ENCODE results near the gene R3HDM4.
"Not testable (repeated sequence)": the region's sequence is repeated elsewhere in the genome, so short reads cannot be mapped to it uniquely, and the experiment has no call there.

R3HDM4 gene

DNA sequence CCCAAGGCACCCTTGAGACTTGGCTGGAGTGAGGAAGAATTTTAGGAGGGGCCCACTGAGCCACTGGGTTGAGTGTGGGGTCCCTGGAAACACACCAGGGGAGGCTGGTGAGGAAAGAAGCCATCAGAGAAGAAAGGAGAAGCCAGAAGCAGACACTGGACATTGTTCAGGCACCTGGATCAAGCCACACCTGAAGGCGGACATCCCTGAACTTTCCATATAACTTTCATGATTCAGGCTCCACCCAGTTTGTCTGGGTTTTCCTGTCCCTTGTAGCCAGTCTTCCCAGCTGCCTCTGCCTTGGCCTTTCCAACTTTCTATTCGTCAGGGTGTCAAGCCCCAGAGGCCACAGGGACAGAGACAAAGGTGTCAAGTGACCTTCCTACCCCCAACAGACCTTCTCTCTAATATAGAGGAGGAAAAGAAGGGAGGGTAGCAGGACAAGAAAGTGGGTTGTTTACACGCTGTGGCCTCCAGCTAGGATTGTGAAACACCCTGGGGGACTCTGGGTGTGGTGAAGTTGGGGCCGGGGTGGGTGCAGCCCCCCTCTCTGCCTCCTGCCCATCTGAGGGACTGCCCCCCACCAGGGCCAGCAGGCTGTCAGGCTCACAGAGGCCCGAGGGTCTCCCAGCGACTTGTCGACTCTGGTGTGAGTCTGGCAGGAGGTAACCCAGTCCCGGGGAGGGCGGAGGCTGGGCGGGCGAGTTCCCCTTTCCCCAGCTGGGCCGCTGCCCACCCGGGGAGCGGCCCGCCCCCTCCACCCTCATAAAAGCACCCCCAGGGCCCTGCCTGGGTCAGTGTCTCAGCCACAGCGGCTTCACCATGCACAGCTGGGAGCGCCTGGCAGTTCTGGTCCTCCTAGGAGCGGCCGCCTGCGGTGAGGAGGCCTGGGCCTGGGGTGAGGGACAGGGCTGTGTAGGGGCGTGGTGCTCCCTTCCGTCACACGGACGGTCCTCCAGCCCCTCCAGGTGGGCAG lies 53.9 kb downstream of the R3HDM4 start, which contains the start of gene CFD:
TSS of gene CFD (plus strand) at position 797 of the 976 bp plus-strand sequence. CDS start at position 823, 26 bp downstream.
- no peak for DNase-seq (ENCODE audit: extremely low read depth, low read depth)
- TF ChIP-seq CTCF (IDR thresholded peaks at IDR 0.05; ENCODE audit: low read depth, low read length): no peak

GRCh38 chr19:858284-858683 lies 54.7 kb downstream of the R3HDM4 start:
- DNase-seq (ENCODE audit: extremely low read depth, low read depth): no peak
- no peak for TF ChIP-seq CTCF (IDR thresholded peaks at IDR 0.05; ENCODE audit: low read depth, low read length)

GRCh38 chr19:855566-856120 lies 57.4 kb downstream of the R3HDM4 start:
- no peak for DNase-seq (ENCODE audit: extremely low read depth, low read depth)
- TF ChIP-seq CTCF (IDR thresholded peaks at IDR 0.05; ENCODE audit: low read depth, low read length): no peak

- no peak for TF ChIP-seq CTCF (IDR thresholded peaks at IDR 0.05; ENCODE audit: low read depth, low read length)
- DNase-seq (ENCODE audit: extremely low read depth, low read depth): no peak
Observed at GRCh38 chr19:855142-855541, 57.9 kb downstream of the R3HDM4 start.

DNA sequence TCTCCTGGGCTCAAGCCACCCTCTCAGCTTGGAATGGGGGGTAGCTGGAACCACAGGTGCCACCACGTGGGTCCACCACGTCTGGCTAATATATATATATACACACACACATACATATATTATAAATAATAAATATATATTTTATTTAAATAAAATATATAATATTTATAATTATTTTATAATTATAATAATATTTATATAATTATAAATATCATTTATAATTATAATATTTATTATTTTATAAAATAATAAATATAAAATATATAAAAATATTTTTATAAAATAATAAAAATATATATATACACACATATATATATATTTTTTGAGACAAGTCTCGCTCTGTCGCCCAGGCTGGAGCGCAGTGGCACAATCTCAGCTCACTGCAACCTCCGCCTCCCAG lies 58.5 kb downstream of the R3HDM4 start:
- no peak for TF ChIP-seq CTCF (IDR thresholded peaks at IDR 0.05; ENCODE audit: low read depth, low read length)
- no peak for DNase-seq (ENCODE audit: extremely low read depth, low read depth)

DNA sequence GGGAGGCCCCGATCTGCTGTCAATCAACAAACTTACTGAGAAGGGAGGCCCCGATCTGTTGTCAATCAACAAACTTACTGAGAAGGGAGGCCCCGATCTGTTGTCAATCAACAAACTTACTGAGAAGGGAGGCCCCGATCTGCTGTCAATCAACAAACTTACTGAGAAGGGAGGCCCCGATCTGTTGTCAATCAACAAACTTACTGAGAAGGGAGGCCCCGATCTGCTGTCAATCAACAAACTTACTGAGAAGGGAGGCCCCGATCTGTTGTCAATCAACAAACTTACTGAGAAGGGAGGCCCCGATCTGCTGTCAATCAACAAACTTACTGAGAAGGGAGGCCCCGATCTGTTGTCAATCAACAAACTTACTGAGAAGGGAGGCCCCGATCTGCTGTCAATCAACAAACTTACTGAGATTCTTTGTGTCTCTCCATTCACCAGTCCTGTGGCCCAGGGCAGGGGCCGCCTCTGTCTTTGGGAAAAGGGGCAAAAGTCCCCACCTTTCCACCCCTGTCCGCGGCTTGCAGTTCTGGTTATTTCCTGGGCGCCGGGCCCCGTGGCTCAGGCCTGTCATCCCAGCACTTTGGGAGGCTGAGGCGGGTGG lies 59.3 kb downstream of the R3HDM4 start:
- not testable (repeated sequence) for DNase-seq (ENCODE audit: extremely low read depth, low read depth)

GRCh38 chr19:853014-853585 lies 59.9 kb downstream of the R3HDM4 start:
- TF ChIP-seq CTCF (IDR thresholded peaks at IDR 0.05; ENCODE audit: low read depth, low read length): no peak
- DNase-seq (ENCODE audit: extremely low read depth, low read depth): no peak
